Left lung (tissue), 10 donors: ENCODE data around the gene PPP1R14D. TPM values are rescaled to one million over a fixed set of nuclear protein-coding genes. Genes with fewer than 3 reads are reported as not detected.
A peak's percentile ranks its signal among the peaks of the same experiment; 100 is the strongest.

ENCODE experiments used
- ATAC-seq: fragments of 200-7000 bp; cut with Tn5 transposase; one replicate; pipeline ENCODE4 v1.9.1; 2020; ENCODE audit warnings: moderate library complexity
- DNase-seq, 4 donors: peaks; one replicate each; pipeline ENCODE4 v3.0.0-alpha.2; 2013 to 2020
- H3K27ac ChIP-seq, 2 donors: fragments of 200-600 bp; sonication (generic) in 1 of 2; one replicate each; pipeline versions ENCODE4 v1.5.0 to v1.8.0; 2020 to 2021
- H3K27me3 ChIP-seq, 2 donors: fragments of 200-600 bp; sonication (generic) in 1 of 2; one replicate each; pipeline versions ENCODE4 v1.5.0 to v1.8.0; 2020 to 2021
- H3K36me3 ChIP-seq, 2 donors: fragments of 200-600 bp; sonication (generic) in 1 of 2; one replicate each; pipeline versions ENCODE4 v1.5.0 to v1.8.0; 2020 to 2021
- H3K4me1 ChIP-seq, 2 donors: fragments of 200-600 bp; one replicate each; pipeline ENCODE4 v1.8.0; 2021
- H3K4me3 ChIP-seq, 2 donors: fragments of 200-600 bp; sonication (generic) in 1 of 2; one replicate each; pipeline versions ENCODE4 v1.5.0 to v1.8.0; 2020 to 2021; ENCODE audit warnings: mild to moderate bottlenecking in 1 of 2
- H3K9me3 ChIP-seq, 2 donors: fragments of 200-600 bp; sonication (generic) in 1 of 2; one replicate each; pipeline versions ENCODE4 v1.5.0 to v1.8.0; 2020 to 2021
- intact Hi-C, 2 donors: fragments of 100-400 bp; cut with DNase I; formaldehyde crosslinking; loops; one replicate each; pipeline versions ENCODE4 v1.11.2 to v1.14.2; 2022
- polyA plus RNA-seq, 6 donors: library from polyadenylated mRNA; unstranded; fragments of 120-200 nt; gene quantifications; one replicate each; pipeline ENCODE4 v1.2.1, GENCODE V29; 2013; ENCODE audit not compliant: insufficient read length in 6 of 6
- total RNA-seq, 2 donors: library from RNA; stranded (reverse); fragmentation: NEBNext Ultra II Directional; extraction: Animal tissue kit (Norgen Biotek cat#: 25700); gene quantifications; one replicate each; pipeline ENCODE4 v1.2.1, GENCODE V29; 2021
- TF ChIP-seq, protein P1 (sequence below), 2 donors: fragments of 200-600 bp; sonication (generic) in 1 of 2; IDR thresholded peaks; one replicate each; pipeline versions ENCODE4 v1.5.0 to v1.8.0; 2021; ENCODE audit warnings: antibody characterized with exemption in 2 of 2
- donor health status: DM: no; HTN: yes; CAD: no.
- donor health status: DM: no; HTN: no; CAD: no.

PPP1R14D gene
- total and polyA plus RNA-seq, 8 donors: 0.20 to 0.50 (median 0.38) TPM; not detected in 1

DNA sequence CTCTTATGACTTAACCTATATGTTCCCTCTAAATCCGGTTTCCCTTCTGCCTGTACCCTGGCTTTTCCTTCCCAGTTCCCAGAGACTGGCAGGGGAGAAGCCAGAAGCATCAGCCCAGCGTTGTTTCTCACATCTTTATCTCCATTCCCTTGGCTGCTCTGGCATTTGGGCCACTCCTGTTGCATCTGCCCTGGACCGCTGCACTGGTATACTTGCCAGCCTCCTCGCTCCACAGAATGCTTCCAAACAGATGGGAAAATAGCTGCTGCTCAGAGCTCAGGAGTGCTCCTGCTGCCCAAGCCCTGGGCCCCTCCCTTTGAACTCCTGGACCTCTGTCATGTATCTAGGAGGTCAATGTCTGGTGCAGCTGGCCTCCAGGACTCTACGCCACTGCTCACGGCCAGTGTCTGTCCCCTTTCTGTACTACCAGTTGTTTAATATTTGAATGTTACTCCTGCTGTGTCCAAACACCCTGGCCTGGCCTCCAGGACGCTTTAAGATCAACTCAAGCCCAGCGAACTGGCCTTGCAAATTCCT lies 22.1 kb upstream of the PPP1R14D start:
- H3K4me1 ChIP-seq: peaks cover 10 to 24% of the 10 kb centered on the region in 2 donors
- peaks cover 0 to 36% of the 10 kb centered on the region in 2 donors for H3K36me3 ChIP-seq
- ATAC-seq (no peak), DNase-seq (no peak)
- intact Hi-C loops: no loop called here
- H3K27me3 ChIP-seq: peaks cover 0 to under 1% of the 10 kb centered on the region in 2 donors
- TF ChIP-seq, protein P1, sequence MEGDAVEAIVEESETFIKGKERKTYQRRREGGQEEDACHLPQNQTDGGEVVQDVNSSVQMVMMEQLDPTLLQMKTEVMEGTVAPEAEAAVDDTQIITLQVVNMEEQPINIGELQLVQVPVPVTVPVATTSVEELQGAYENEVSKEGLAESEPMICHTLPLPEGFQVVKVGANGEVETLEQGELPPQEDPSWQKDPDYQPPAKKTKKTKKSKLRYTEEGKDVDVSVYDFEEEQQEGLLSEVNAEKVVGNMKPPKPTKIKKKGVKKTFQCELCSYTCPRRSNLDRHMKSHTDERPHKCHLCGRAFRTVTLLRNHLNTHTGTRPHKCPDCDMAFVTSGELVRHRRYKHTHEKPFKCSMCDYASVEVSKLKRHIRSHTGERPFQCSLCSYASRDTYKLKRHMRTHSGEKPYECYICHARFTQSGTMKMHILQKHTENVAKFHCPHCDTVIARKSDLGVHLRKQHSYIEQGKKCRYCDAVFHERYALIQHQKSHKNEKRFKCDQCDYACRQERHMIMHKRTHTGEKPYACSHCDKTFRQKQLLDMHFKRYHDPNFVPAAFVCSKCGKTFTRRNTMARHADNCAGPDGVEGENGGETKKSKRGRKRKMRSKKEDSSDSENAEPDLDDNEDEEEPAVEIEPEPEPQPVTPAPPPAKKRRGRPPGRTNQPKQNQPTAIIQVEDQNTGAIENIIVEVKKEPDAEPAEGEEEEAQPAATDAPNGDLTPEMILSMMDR (IDR thresholded peaks at IDR 0.05): no peak
- H3K4me3 ChIP-seq: no peak overlapping the region
- H3K27ac ChIP-seq: no peak overlapping the region
- no peaks in the 10 kb centered on the region for H3K9me3 ChIP-seq

DNA sequence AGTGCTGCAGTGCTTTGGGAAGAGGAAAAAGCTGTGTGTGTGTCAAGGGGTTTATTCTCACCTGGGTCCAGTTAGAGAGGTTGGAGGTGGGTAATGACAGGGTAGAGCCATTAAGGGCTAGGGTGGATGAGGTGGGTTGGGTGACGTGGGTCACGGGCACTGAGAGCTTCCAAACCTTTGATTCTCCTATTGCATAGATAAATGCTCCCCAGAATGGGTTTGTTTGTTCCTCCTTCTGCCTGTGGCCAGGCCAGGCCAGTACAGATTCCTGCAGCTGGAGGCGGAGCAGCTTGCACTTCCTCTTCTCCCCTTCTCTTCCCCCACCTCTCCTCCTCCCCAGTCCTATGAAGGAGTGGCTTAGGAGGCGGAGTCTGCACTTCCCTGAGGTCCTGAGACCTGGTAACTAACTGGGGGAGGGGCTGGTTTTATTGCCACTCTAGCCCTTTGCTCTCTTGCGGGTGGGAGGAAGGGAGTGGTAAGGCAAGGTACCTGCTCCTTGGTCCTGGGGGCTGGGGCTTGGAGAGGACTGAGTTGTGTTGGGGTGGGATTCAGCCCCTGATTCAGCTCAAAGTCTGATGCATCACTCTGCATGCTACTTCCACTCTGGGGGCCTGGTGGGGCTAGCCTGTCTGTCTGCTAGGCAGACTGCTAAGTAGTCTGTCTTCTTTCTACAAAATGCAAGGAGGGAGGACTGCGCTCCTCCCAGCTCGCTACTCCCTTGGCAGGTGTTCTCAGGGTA lies 18.9 kb upstream of the PPP1R14D start:
- peaks cover 0 to 8% of the 10 kb centered on the region in 2 donors for H3K36me3 ChIP-seq
- H3K27ac ChIP-seq: peak overlapping the region; percentile 76
- H3K27me3 ChIP-seq: peaks cover 0 to 33% of the 10 kb centered on the region in 2 donors
- ATAC-seq (peak; percentile 74), DNase-seq (peak; percentile 22 to 88 (median 83))
- intact Hi-C loops: no loop called here
- TF ChIP-seq, protein P1 (IDR thresholded peaks at IDR 0.05): no peak
- H3K4me3 ChIP-seq: peak overlapping the region; percentile 8 to 65
- peaks cover 12 to 51% of the 10 kb centered on the region in 2 donors for H3K4me1 ChIP-seq
- no peaks in the 10 kb centered on the region for H3K9me3 ChIP-seq

DNA sequence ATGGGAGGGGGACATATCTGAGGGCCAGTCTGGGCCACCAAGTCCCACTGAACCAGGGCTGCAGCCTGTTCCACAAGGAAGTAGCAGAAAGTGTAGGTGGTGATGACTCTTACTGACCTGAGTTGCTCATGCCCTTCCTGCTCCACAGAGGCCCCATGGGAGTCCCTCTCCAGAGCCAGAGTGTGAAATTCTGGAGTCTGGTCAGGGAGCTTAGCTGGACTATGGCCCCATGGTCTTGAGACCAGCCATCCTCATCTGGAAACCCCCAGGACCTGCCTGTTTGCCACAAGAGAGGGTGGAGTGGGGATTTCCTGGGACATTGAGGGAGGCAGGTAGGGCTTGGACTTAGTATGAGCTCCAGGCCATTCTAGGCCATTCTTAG lies 18.3 kb upstream of the PPP1R14D start:
- ATAC-seq (peak; percentile 5), DNase-seq (no peak)
- H3K27ac ChIP-seq: peak overlapping the region; percentile 76
- intact Hi-C loops: no loop called here
- H3K4me3 ChIP-seq: peak overlapping the region; percentile 8 to 65
- no peaks in the 10 kb centered on the region for H3K9me3 ChIP-seq
- peaks cover 0 to 8% of the 10 kb centered on the region in 2 donors for H3K36me3 ChIP-seq
- H3K27me3 ChIP-seq: peaks cover 0 to 33% of the 10 kb centered on the region in 2 donors
- TF ChIP-seq, protein P1 (IDR thresholded peaks at IDR 0.05): no peak
- H3K4me1 ChIP-seq: peaks cover 12 to 51% of the 10 kb centered on the region in 2 donors

DNA sequence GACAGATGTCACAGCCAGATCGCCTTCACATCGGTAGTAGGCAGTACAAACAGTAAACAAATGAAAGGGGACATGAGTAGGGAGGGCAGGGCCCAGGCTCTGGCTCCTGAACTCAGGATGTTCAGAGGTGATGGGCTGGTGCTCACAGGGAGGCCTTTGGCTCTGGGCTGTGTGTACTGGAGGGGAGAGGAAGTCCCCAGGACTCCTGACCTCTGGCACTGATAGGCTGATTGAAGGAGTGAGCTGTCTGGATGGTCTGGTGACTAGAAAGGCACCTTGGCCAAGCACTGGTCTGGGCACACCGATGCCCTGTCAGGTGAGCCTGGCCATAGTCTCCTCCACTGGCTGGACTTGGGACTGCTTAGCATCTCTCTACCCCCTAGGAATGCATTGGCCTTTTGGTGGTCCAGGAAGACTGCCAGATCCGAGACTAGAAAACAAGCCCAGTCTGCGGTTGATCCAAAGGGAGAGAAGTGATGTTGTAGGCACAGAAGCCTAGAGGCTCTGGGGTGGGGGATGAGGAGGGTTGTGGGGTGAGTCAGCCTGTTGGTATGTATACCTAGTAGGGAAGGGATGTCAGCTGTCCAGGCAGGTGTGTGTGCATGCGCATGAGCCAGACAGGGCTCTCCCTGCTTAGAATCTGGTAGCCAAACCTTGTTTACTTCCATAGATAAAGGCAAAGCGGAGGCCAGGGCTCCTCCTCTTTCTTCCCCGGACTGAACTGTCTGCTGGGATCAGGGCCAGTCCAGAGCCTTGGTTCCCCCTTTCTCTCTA lies 17.2 kb upstream of the PPP1R14D start:
- peak; percentile 77 for ATAC-seq
- Histone ChIP-seq H3K36me3 (peaks cover 0 to 6% of the 10 kb centered on the region in 2 donors), H3K27ac (peak overlapping the region; percentile 76 to 81), H3K4me1 (peaks cover 12 to 51% of the 10 kb centered on the region in 2 donors), H3K4me3 (peak overlapping the region; percentile 8 to 65), H3K27me3 (peaks cover 0 to 33% of the 10 kb centered on the region in 2 donors), H3K9me3 (no peaks in the 10 kb centered on the region)
- intact Hi-C loops: no loop called here
- TF ChIP-seq, protein P1 (IDR thresholded peaks at IDR 0.05): no peak
- peak in 3 of 4 donors; percentile 53 to 76 (median 76) for DNase-seq

DNA sequence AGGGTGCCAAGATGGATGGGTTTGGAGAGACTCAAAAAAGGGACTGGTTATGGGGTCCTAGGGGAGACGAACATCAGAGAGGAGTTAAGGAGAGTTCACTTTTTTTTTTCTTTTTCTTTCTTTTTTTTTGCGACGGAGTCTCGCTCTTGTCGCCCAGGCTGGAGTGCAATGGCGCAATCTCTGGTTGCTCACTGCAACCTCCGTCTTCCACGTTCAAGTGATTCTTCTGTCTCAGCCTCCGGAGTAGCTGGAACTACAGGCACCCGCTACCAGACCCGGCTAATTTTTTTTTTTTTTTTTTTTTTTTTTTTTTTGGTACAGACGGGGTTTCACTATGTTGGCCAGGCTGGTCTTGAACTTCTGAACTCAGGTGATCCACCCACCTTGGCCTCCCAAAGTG lies 16.5 kb upstream of the PPP1R14D start:
- intact Hi-C loops: no loop called here
- Histone ChIP-seq H3K27ac (peak overlapping the region; percentile 69 to 81), H3K4me3 (peak overlapping the region; percentile 47 to 65), H3K36me3 (no peaks in the 10 kb centered on the region), H3K27me3 (peaks cover 0 to 33% of the 10 kb centered on the region in 2 donors), H3K9me3 (no peaks in the 10 kb centered on the region), H3K4me1 (peaks cover 12 to 51% of the 10 kb centered on the region in 2 donors)
- ATAC-seq: no peak
- no peak for DNase-seq
- TF ChIP-seq, protein P1 (IDR thresholded peaks at IDR 0.05): no peak
